Neural crest cell (in vitro differentiated cells): ENCODE data around the gene FBXO17. TPM values are rescaled to one million over a fixed set of nuclear protein-coding genes. Genes with fewer than 3 reads are reported as not detected.
"Not testable (repeated sequence)": the region's sequence is repeated elsewhere in the genome, so short reads cannot be mapped to it uniquely, and the experiment has no call there.

ENCODE experiments used
- DNase-seq: peaks from one replicate; pipeline ENCODE4 v3.0.0; 2021; ENCODE audit warnings: low read depth, mixed read lengths, low spot score
- H3K27ac Mint-ChIP-seq: one replicate; pipeline ENCODE4 v1.8.0; 2021; ENCODE audit warnings: mild to moderate bottlenecking, mixed read lengths; ENCODE audit not compliant: unreplicated experiment
- H3K27me3 Mint-ChIP-seq: 2 replicates; pipeline ENCODE4 v1.8.0; 2021; ENCODE audit warnings: low read depth, mild to moderate bottlenecking, mixed read lengths
- H3K36me3 Mint-ChIP-seq: 2 replicates; pipeline ENCODE4 v1.8.0; 2021; ENCODE audit warnings: low read depth, mild to moderate bottlenecking, mixed read lengths
- H3K4me1 Mint-ChIP-seq: 2 replicates; pipeline ENCODE4 v1.8.0; 2021; ENCODE audit warnings: mixed read lengths
- H3K4me3 Mint-ChIP-seq: one replicate; pipeline ENCODE4 v1.8.0; 2021; ENCODE audit warnings: mild to moderate bottlenecking, mixed read lengths
- H3K9me3 Mint-ChIP-seq: 2 replicates; pipeline ENCODE4 v1.8.0; 2021; ENCODE audit warnings: mixed read lengths
- total RNA-seq: library from RNA; stranded (reverse); gene quantifications from 2 replicates; pipeline ENCODE4 v1.2.1, GENCODE V29; 2021
- TF ChIP-seq, protein P1 (sequence below): fragments of 200-600 bp; sonication (generic); conservative IDR thresholded peaks from 2 replicates; pipeline ENCODE4 v1.5.0; 2021; ENCODE audit warnings: antibody characterized with exemption, mild to moderate bottlenecking

The FBXO17 gene
- total RNA-seq, 1 donor from 2014 or later, result 30.9 TPM

DNA sequence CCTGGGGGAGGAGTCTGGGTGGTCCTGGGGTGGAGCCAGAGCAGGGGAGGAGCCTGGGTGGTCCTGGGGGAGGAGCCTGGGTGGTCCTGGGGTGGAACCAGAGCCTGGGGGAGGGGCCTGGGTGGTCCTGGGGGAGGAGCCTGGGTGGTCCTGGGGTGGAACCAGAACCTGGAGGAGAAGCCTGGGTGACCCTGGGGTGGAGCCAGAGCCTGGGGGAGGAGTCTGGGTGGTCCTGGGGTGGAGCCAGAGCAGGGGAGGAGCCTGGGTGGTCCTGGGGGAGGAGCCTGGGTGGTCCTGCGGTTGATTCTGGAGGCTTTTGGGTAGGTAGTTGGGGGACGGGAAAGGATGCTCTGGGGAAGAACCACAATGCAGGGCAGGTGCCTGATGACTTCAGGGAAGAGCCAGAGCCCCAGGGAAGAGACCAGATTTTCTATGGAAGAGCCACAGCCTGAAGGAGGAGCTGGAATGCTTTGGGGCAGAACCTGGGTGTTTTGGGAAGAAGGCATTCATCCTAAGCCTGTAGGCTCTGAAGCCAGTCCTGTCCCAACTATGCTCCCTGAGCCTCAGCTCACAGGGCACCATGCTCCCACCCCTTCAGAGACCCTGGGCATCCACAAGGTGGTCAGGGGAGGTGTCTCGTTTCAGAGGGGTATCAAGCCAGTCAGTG is 29.8 kb downstream of the FBXO17 start:
- no peak for DNase-seq
- Mint-ChIP-seq H3K4me1 (peaks cover 15% of the 10 kb centered on the region), H3K9me3 (no peaks in the 10 kb centered on the region), H3K36me3 (peaks cover 12% of the 10 kb centered on the region), H3K27ac (no peak overlapping the region), H3K27me3 (peaks cover 3% of the 10 kb centered on the region), H3K4me3 (no peak overlapping the region)
- TF ChIP-seq, protein P1, sequence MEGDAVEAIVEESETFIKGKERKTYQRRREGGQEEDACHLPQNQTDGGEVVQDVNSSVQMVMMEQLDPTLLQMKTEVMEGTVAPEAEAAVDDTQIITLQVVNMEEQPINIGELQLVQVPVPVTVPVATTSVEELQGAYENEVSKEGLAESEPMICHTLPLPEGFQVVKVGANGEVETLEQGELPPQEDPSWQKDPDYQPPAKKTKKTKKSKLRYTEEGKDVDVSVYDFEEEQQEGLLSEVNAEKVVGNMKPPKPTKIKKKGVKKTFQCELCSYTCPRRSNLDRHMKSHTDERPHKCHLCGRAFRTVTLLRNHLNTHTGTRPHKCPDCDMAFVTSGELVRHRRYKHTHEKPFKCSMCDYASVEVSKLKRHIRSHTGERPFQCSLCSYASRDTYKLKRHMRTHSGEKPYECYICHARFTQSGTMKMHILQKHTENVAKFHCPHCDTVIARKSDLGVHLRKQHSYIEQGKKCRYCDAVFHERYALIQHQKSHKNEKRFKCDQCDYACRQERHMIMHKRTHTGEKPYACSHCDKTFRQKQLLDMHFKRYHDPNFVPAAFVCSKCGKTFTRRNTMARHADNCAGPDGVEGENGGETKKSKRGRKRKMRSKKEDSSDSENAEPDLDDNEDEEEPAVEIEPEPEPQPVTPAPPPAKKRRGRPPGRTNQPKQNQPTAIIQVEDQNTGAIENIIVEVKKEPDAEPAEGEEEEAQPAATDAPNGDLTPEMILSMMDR, result no peak

DNA sequence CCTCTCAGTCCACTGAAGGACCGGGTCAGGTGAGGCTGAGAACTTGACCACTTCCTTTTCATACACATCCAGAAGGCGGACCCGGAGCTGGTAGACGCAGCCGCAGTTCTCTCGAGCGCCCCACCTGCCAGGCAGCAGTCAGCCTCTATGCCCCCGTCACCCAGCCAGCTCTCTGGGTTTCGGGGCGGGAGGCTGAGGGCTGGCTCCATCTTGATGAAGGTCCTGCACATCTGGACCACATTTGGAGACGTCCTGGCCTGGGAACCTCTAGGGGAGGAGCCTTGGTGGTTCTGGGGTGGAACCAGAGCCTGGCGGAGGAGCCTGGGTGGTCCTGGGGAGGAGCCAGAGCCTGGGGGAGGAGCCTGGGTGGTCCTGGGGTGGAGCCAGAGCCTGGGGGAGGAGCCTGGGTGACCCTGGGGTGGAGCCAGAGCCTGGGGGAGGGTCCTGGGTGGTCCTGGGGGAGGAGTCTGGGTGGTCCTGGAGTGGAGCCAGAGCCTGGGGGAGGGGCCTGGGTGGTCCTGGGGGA is 30.5 kb downstream of the FBXO17 start:
- H3K4me1 Mint-ChIP-seq, result peaks cover 11% of the 10 kb centered on the region
- peak overlapping the region; percentile 4 for H3K4me3 Mint-ChIP-seq
- H3K36me3 Mint-ChIP-seq, result peaks cover 12% of the 10 kb centered on the region
- peaks cover 3% of the 10 kb centered on the region for H3K27me3 Mint-ChIP-seq
- TF ChIP-seq, protein P1, result no peak
- no peaks in the 10 kb centered on the region for H3K9me3 Mint-ChIP-seq
- H3K27ac Mint-ChIP-seq, result no peak overlapping the region
- DNase-seq, result no peak

DNA sequence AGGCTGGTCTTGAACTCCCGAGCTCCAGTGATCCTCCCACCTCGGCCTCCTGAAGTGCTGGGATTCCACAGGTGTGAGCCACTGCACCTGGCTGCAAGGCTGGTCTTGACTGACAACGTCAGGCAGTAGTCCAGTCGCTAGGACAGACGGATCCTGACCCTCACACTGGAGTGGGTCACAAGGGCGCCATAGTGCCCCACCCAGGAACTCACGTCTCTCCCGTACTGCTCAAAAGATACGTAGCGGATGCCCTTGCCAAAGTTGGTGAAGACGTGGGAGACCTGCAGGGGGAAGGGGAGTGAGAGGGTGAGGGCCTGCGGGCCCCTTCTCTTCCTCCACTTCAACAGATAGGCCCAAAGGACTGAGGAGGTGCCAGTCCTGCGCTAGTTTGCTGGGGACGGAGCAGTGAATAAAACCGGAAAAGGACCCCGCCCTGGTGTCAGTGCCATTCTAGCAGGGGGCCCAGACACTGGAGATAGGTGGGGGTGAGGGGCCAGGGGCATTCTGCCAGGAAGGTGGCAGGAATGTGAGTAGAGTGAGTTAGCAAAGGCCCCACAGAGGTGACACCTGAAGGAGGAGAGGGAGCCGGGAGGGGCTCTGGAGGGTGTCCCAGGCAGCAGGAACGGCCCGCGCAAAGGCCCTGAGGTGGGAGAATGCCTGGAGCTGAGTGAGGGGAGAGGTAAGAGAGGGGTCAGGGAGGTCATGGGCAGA is 32.9 kb downstream of the FBXO17 start:
- TF ChIP-seq, protein P1, result no peak
- Mint-ChIP-seq H3K4me1 (no peaks in the 10 kb centered on the region), H3K36me3 (peaks cover 12% of the 10 kb centered on the region), H3K27ac (no peak overlapping the region), H3K4me3 (no peak overlapping the region), H3K27me3 (peaks cover 4% of the 10 kb centered on the region), H3K9me3 (no peaks in the 10 kb centered on the region)
- no peak for DNase-seq

DNA sequence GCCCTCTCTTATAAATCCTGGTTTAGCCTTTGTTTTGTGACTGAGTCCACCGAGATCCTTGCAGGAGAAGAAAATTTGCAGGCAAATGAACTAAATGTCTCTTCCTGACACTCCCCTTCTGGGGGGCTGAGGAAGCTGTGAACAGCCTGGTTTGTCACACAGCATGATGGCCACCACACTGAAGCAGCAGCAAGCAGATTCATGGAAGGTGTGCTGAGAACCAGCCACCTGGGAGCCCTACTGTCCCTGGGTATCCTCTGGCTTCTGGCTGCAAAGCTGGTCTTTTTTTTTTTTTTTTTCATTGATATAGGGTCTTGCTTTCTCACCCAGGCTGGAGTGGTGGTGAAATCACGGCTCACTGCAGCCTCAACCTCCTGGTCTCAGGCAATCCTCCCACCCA is 33.6 kb downstream of the FBXO17 start:
- no peak overlapping the region for H3K27ac Mint-ChIP-seq
- TF ChIP-seq, protein P1, result no peak

DNA sequence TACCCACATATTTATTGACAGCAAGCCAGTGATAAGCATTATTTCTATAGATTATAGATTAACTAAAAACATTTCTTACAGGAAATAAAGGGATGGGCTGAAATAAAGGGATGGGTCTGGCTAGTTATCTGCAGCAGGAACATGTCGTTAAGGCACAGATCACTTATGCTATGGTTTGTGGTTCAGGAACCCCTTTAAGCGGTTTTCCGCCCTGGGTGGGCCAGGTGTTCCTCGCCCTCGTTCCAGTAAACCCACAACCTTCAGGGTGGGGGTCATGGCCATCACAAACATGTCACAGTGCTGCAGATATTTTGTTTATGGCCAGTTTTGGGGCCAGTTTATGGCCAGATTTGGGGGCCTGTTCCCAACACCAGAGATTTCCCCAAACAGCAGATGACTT is 34.1 kb downstream of the FBXO17 start:
- H3K4me1 Mint-ChIP-seq, DNase-seq, H3K4me3 Mint-ChIP-seq, H3K9me3 Mint-ChIP-seq, H3K27me3 Mint-ChIP-seq, H3K36me3 Mint-ChIP-seq: not testable (repeated sequence)
- peak overlapping the region; percentile 24 for H3K27ac Mint-ChIP-seq

More for the DNA sequence above, 33.6 kb downstream of the FBXO17 start:
- Mint-ChIP-seq H3K4me3 (no peak overlapping the region), H3K9me3 (no peaks in the 10 kb centered on the region), H3K27me3 (peaks cover 4% of the 10 kb centered on the region), H3K4me1 (no peaks in the 10 kb centered on the region), H3K36me3 (peaks cover 12% of the 10 kb centered on the region)
- no peak for DNase-seq

DNA sequence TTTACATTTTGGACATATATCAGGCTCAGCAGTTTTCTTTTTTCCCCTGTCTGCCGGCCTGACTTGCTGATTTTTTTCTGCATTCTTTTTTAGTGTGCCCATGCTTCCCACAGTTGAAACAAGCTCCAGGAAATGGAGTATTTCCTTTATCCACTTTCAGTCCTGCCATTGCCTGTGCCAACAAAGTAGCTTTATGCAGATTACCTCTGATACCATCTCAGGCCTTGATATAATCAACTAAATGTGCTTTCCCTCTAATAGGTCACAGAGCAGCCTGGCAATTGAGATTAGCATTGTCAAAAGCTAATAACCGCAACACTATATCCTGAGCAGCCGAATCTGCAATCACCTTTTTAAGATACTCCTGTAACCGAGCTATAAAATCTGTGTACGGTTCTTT is 35.6 kb downstream of the FBXO17 start:
- H3K9me3 Mint-ChIP-seq, result peaks cover 5% of the 10 kb centered on the region
- H3K27me3 Mint-ChIP-seq, result peaks cover 4% of the 10 kb centered on the region
- DNase-seq, result no peak
- peaks cover 22% of the 10 kb centered on the region for H3K36me3 Mint-ChIP-seq
- no peak overlapping the region for H3K4me3 Mint-ChIP-seq
- TF ChIP-seq, protein P1, result no peak
- H3K4me1 Mint-ChIP-seq, result no peaks in the 10 kb centered on the region
- H3K27ac Mint-ChIP-seq, result no peak overlapping the region
